ENCODE data around the gene ZNF605.
"Not testable (repeated sequence)": the region's sequence is repeated elsewhere in the genome, so short reads cannot be mapped to it uniquely, and the experiment has no call there.

Gene ZNF605

DNA sequence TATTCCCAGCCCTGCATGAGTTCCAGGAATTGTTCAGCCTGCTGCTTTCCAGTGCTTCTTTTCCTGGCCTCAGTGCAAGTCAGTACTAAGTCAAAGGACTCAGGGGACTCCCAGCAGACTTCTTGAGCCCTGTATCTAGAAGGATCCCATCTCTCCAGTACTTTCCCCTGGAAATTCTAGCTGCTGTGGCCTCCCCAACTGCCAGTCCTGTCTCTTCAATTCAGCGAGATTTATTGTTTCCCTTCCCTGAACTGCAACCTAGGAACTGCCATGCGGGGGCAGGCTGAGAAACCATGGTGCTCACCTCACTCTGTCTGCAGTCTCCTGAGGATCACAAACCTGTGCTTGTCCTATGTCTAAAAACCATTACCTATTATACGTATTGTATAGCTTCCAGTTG, 31.8 kb downstream of the ZNF605 start:
- peaks cover 3% of the 10 kb centered on the region for H3K36me3 ChIP-seq (ENCODE audit: control insufficient read depth, low read depth, low read length)
- no peaks in the 10 kb centered on the region for H3K27me3 ChIP-seq (ENCODE audit: control insufficient read depth, insufficient read depth, low read length)
- H3K4me3 ChIP-seq (ENCODE audit: low read length): no peak overlapping the region
- H3K4me1 ChIP-seq (ENCODE audit: control insufficient read depth, low read depth, low read length): no peaks in the 10 kb centered on the region
- peaks cover 76% of the 10 kb centered on the region for H3K9me3 ChIP-seq (ENCODE audit: control insufficient read depth, low read depth, low read length)
- H3K27ac ChIP-seq (ENCODE audit: low read length): no peak overlapping the region
- no peak overlapping the region for H3K9ac ChIP-seq (ENCODE audit: low read length)

DNA sequence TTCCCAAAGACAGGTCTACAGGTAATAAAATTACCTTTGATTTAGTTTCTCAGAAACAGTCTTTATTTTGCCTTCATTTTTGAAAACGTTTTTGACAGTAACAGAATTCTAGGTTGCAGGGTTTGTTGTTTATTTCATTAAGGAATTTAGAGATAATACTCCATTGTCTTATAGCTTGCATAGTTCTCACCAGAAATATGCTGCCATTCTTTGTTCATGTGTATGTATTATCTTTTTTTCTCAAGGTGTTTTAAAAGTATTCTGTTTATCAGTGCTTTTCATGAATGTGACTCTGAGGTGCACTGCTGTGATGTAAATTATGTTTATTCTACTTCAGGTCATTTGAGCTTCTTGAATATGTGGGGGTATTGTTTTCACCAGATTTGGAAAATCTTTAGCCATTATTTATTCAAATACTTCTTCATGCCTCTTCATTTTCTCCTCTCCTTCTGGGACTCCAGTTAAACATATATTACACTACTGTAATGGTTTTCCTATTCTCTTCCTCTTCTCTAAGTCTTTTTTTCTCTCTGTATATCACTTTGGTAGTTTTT, 32.7 kb downstream of the ZNF605 start:
- H3K27me3 ChIP-seq (ENCODE audit: control insufficient read depth, insufficient read depth, low read length): no peaks in the 10 kb centered on the region
- H3K9ac ChIP-seq (ENCODE audit: low read length): no peak overlapping the region
- H3K36me3 ChIP-seq (ENCODE audit: control insufficient read depth, low read depth, low read length): no peaks in the 10 kb centered on the region
- no peaks in the 10 kb centered on the region for H3K4me1 ChIP-seq (ENCODE audit: control insufficient read depth, low read depth, low read length)
- H3K4me3 ChIP-seq (ENCODE audit: low read length): no peak overlapping the region
- peaks cover 75% of the 10 kb centered on the region for H3K9me3 ChIP-seq (ENCODE audit: control insufficient read depth, low read depth, low read length)
- no peak overlapping the region for H3K27ac ChIP-seq (ENCODE audit: low read length)

DNA sequence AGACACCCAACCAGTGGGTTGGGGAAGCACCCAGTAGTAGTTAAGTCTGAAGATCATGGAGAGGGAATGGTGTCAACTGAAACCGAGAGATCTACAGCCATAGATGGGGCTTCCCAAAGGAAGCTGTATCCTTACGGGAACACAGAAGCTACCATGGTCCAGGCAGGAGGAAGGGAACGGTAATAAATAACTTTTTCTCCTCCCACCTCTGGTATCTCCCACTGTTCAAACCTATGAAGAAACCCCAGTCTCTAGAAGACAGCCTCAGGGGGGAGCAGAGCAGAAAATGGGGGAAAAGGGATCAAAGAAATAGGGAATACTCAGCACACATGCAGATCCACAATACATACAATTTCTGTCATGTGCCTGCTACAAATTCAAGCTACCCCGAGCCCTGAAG, 33.4 kb downstream of the ZNF605 start:
- Histone ChIP-seq H3K4me3 (ENCODE audit: low read length) (no peak overlapping the region), H3K36me3 (ENCODE audit: control insufficient read depth, low read depth, low read length) (no peaks in the 10 kb centered on the region), H3K4me1 (ENCODE audit: control insufficient read depth, low read depth, low read length) (no peaks in the 10 kb centered on the region), H3K27ac (ENCODE audit: low read length) (no peak overlapping the region), H3K27me3 (ENCODE audit: control insufficient read depth, insufficient read depth, low read length) (no peaks in the 10 kb centered on the region), H3K9me3 (ENCODE audit: control insufficient read depth, low read depth, low read length) (peaks cover 69% of the 10 kb centered on the region), H3K9ac (ENCODE audit: low read length) (no peak overlapping the region)

DNA sequence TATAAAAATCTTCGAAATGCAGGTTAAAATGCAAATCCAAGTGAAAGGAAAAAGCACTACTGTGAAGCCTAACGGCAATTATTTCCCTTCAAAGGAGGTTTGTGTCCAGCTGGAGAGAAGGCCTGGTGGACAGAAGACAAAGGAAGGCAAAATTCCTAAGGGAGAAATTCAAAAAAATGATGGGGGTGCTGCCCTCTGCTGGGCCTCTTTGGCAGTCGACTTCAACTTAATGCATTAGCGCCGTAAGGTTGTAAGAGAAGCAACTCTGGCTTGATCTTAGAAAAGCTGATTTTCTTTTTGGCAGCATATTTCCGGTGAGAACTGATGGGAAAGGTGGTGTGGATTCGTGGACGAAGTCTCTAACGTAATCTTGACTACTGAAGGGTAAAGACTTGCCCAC, 34.4 kb downstream of the ZNF605 start:
- Histone ChIP-seq H3K9me3 (ENCODE audit: control insufficient read depth, low read depth, low read length) (peaks cover 64% of the 10 kb centered on the region), H3K9ac (ENCODE audit: low read length) (no peak overlapping the region), H3K4me1 (ENCODE audit: control insufficient read depth, low read depth, low read length) (no peaks in the 10 kb centered on the region), H3K4me3 (ENCODE audit: low read length) (no peak overlapping the region), H3K27me3 (ENCODE audit: control insufficient read depth, insufficient read depth, low read length) (no peaks in the 10 kb centered on the region), H3K36me3 (ENCODE audit: control insufficient read depth, low read depth, low read length) (no peaks in the 10 kb centered on the region), H3K27ac (ENCODE audit: low read length) (no peak overlapping the region)

DNA sequence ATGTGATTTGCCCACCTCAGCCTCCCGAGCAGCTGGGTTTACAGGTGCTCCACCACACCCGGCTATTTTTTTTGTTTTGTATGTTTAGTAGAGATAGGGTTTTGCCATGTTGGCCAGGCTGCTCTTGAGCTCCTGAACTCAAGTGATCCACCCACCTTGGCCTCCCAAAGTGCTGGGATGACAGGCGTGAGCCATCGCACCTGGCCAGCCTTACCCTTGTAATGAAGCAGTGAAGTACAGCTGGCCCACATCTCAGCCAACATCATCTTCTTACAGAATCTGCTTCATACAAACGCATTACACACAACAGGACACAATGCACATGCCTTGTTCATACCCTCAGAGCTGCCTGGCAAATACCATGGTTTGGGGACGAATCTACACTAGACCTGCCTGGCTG, 37.4 kb downstream of the ZNF605 start:
- Histone ChIP-seq H3K4me3 (ENCODE audit: low read length) (no peak overlapping the region), H3K9me3 (ENCODE audit: control insufficient read depth, low read depth, low read length) (peaks cover 38% of the 10 kb centered on the region), H3K27me3 (ENCODE audit: control insufficient read depth, insufficient read depth, low read length) (no peaks in the 10 kb centered on the region), H3K36me3 (ENCODE audit: control insufficient read depth, low read depth, low read length) (no peaks in the 10 kb centered on the region), H3K27ac (ENCODE audit: low read length) (no peak overlapping the region), H3K9ac (ENCODE audit: low read length) (no peak overlapping the region), H3K4me1 (ENCODE audit: control insufficient read depth, low read depth, low read length) (no peaks in the 10 kb centered on the region)

DNA sequence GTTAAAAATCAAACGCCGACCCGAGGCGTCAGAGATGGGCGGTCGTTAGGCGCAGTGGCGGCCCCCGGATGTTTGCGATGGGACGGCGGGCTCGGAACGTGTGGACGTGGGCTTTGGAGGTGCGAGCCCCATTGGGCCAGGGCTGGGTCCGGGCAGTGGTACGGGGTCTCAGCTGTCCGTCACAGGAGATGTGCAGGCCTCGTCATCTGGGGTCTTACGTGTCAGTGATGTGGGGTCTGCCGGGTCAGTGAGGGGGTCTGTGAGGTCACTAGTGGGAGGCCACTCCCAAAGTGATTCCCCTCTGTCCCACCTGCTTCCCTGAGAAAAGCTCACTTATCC, 47.1 kb downstream of the ZNF605 start:
- Histone ChIP-seq H3K4me3 (ENCODE audit: low read length) (peak overlapping the region; percentile 67), H3K4me1 (ENCODE audit: control insufficient read depth, low read depth, low read length) (no peaks in the 10 kb centered on the region), H3K36me3 (ENCODE audit: control insufficient read depth, low read depth, low read length) (no peaks in the 10 kb centered on the region), H3K9me3 (ENCODE audit: control insufficient read depth, low read depth, low read length) (peaks cover 13% of the 10 kb centered on the region), H3K9ac (ENCODE audit: low read length) (no peak overlapping the region), H3K27ac (ENCODE audit: low read length) (no peak overlapping the region), H3K27me3 (ENCODE audit: control insufficient read depth, insufficient read depth, low read length) (peaks cover 31% of the 10 kb centered on the region)

DNA sequence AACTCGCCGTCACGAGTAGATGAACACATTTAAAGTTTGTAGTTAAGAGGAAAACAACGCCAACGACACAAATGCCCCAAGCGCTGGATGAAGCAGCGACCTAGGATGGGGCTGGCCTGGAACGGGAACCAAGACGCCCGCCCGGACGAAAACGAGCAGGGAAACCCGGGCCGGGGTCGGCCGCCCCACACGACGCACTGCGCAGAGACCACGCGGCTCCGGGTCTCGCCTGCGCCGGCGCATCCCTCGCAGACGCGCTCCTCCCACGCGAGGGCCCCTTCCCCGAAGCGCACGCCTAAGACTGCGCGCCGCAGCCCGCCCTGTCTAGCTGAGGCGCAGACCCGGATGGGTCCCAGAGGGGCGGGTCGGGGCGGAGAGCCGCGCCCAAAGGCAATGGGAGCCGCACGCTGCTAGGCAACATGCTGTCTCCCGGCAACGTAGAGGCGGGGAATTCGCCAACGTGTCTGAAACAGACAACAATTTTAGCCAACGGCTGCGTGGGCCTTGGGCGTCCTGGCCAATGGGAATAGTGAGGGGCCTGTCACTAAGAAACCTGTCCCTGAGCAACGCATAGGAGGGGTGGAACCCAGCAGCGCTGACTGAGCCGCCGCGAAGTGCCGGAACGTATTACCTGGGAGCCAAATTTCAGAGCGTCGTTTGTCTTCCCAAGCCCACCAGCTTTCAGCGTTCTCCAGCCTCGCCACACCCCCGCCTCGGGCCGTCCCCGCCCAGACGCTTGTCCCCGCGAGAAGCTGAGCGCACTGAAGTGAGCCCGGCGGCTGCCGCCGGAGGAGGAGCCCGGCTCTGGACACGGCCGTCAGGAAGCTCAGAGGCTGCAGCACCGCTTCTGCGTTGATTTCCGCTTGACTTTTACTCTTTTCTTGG, 47.7 kb downstream of the ZNF605 start:
- Histone ChIP-seq H3K9ac (ENCODE audit: low read length) (no peak overlapping the region), H3K27me3 (ENCODE audit: control insufficient read depth, insufficient read depth, low read length) (peaks cover 31% of the 10 kb centered on the region), H3K4me3 (ENCODE audit: low read length) (peak overlapping the region; percentile 67), H3K4me1 (ENCODE audit: control insufficient read depth, low read depth, low read length) (no peaks in the 10 kb centered on the region), H3K36me3 (ENCODE audit: control insufficient read depth, low read depth, low read length) (no peaks in the 10 kb centered on the region), H3K9me3 (ENCODE audit: control insufficient read depth, low read depth, low read length) (peaks cover 10% of the 10 kb centered on the region), H3K27ac (ENCODE audit: low read length) (no peak overlapping the region)

DNA sequence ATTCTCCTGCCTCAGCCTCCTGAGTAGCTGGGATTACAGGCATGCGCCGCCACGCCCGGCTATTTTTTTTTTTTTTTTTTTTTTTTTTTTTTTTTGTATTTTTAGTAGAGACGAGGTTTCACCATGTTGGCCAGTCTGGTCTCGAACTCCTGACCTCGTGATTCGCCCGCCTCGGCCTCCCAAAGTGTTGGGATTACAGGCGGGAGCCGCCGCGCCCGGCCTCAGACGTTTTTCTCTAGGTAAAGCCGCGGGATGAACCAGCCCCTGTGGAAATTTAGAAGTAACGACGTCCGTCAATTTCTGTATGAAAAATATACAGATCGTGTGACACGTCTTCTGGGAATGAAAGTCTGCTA, 48.3 kb downstream of the ZNF605 start:
- not testable (repeated sequence) for H3K9me3 ChIP-seq (ENCODE audit: control insufficient read depth, low read depth, low read length); H3K9ac ChIP-seq (ENCODE audit: low read length); H3K4me1 ChIP-seq (ENCODE audit: control insufficient read depth, low read depth, low read length); H3K27ac ChIP-seq (ENCODE audit: low read length); H3K36me3 ChIP-seq (ENCODE audit: control insufficient read depth, low read depth, low read length)
- peak overlapping the region; percentile 67 for H3K4me3 ChIP-seq (ENCODE audit: low read length)
- peaks cover 31% of the 10 kb centered on the region for H3K27me3 ChIP-seq (ENCODE audit: control insufficient read depth, insufficient read depth, low read length)

DNA sequence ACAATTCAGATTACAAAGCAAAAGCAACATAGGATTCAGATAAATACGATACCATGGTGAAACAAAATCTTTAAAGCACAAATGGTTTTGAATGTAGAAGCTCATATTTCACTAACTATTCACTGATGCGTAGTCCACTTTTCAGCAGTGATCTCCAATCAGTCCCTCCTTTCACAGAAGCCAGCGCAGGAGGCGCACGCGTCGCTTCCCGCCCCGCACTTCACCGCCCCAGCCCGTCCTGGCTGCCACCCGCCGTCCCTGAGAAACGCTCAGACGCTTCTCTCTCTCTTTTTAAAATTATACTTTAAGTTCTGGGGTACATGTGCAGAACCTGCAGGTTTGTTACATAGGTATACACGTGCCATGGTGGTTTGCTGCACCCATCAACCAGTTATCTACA, 48.9 kb downstream of the ZNF605 start:
- no peak overlapping the region for H3K9ac ChIP-seq (ENCODE audit: low read length)
- H3K9me3 ChIP-seq (ENCODE audit: control insufficient read depth, low read depth, low read length): peaks cover 9% of the 10 kb centered on the region
- no peak overlapping the region for H3K27ac ChIP-seq (ENCODE audit: low read length)
- peaks cover 31% of the 10 kb centered on the region for H3K27me3 ChIP-seq (ENCODE audit: control insufficient read depth, insufficient read depth, low read length)
- H3K4me3 ChIP-seq (ENCODE audit: low read length): no peak overlapping the region
- H3K4me1 ChIP-seq (ENCODE audit: control insufficient read depth, low read depth, low read length): no peaks in the 10 kb centered on the region
- H3K36me3 ChIP-seq (ENCODE audit: control insufficient read depth, low read depth, low read length): no peaks in the 10 kb centered on the region

DNA sequence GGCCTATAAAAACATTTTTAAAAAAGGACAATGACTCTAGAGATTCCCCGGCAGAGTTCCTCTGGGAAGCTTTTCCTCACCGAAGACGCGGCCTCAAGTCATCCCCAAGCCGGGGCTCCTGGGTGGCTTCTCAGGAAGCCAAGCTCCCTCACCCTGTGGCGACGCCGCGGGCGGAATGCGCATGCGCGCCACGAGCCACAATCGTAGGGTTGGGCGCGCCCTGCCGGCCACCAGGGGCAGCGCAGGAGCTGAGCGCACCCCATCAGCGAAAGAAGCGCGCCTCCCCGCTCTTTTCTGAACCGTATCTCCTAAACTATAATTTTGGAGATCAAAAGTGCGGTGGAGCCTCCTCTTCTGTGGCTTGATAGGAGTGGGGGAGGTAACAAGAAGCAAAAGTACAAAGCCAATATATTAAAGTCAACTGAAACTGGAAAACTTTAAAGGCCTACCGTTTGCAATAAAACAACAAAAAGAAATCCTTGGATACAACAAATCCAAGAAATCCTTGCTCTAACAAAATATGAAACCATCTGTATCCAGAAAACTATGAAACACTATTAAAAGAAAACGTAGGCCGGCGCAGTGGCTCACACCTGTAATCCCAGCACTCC, 51.3 kb downstream of the ZNF605 start:
- no peaks in the 10 kb centered on the region for H3K4me1 ChIP-seq (ENCODE audit: control insufficient read depth, low read depth, low read length)
- no peak overlapping the region for H3K4me3 ChIP-seq (ENCODE audit: low read length)
- H3K27me3 ChIP-seq (ENCODE audit: control insufficient read depth, insufficient read depth, low read length): peaks cover 31% of the 10 kb centered on the region

DNA sequence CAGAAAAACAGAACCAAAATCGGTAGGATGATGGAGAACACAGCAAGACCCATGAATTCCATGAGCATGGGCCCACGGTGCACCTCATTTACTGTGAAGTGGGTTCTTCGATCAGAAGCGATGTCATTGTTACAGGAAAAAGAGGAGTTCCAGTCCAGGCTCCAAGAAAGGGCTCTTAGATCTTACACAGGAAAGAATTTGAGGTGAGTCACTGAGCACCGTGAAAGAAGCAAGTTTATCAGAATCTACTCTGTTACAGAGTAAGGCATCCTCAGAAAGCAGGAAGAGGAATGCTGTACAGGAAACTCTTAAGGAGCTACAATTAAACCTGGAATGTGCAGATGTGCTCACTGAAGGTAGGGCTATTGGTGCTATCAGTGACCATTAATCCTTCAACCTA, 57.1 kb downstream of the ZNF605 start:
- Histone ChIP-seq H3K9me3 (ENCODE audit: control insufficient read depth, low read depth, low read length) (no peaks in the 10 kb centered on the region), H3K4me1 (ENCODE audit: control insufficient read depth, low read depth, low read length) (no peaks in the 10 kb centered on the region), H3K9ac (ENCODE audit: low read length) (no peak overlapping the region), H3K27me3 (ENCODE audit: control insufficient read depth, insufficient read depth, low read length) (no peaks in the 10 kb centered on the region), H3K36me3 (ENCODE audit: control insufficient read depth, low read depth, low read length) (no peaks in the 10 kb centered on the region), H3K27ac (ENCODE audit: low read length) (no peak overlapping the region), H3K4me3 (ENCODE audit: low read length) (no peak overlapping the region)

More for the DNA sequence above, 51.3 kb downstream of the ZNF605 start:
- Histone ChIP-seq H3K36me3 (ENCODE audit: control insufficient read depth, low read depth, low read length) (no peaks in the 10 kb centered on the region), H3K27ac (ENCODE audit: low read length) (no peak overlapping the region), H3K9ac (ENCODE audit: low read length) (no peak overlapping the region), H3K9me3 (ENCODE audit: control insufficient read depth, low read depth, low read length) (no peaks in the 10 kb centered on the region)

DNA sequence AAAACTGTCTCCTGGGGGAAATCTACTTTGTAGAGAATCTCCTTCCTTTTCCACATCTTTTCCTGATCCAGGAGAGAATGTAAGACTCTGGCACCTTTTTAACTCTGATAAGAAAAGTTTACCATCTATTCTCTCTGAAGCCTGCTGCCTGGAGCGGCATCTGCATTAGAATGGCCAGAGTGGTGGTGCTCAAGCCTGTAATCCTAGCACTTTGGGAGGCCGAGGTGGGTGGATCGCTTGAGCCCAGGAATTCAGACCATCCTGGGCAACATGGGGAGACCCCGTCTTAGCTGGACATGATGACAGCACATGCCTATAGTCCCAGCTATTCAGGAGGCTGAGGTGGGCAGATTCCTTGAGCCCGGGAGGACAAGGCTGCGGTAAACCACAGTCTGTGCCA, 67.3 kb downstream of the ZNF605 start:
- peak overlapping the region; percentile 94 for H3K9ac ChIP-seq (ENCODE audit: low read length)
- peak overlapping the region; percentile 87 for H3K4me3 ChIP-seq (ENCODE audit: low read length)
- H3K27me3 ChIP-seq (ENCODE audit: control insufficient read depth, insufficient read depth, low read length): no peaks in the 10 kb centered on the region
- H3K9me3 ChIP-seq (ENCODE audit: control insufficient read depth, low read depth, low read length): no peaks in the 10 kb centered on the region
- H3K36me3 ChIP-seq (ENCODE audit: control insufficient read depth, low read depth, low read length): no peaks in the 10 kb centered on the region
- H3K27ac ChIP-seq (ENCODE audit: low read length): peak overlapping the region; percentile 95
- H3K4me1 ChIP-seq (ENCODE audit: control insufficient read depth, low read depth, low read length): peaks cover 19% of the 10 kb centered on the region
